Glutamatergic neuron (in vitro differentiated cells): ENCODE data around the gene KIAA1191. TPM values are rescaled to one million over a fixed set of nuclear protein-coding genes. Genes with fewer than 3 reads are reported as not detected.

Experiments used
- microRNA-seq: library from miRNA; unstranded; fragments of <30 nt; microRNA quantifications from one replicate; pipeline ENCODE4, GENCODE V29; 2020; ENCODE audit not compliant: unreplicated experiment
- total RNA-seq: library from RNA; stranded (reverse); fragmentation: NEBNext Ultra II Directional; extraction: Animal tissue kit (Norgen Biotek cat#: 25700); gene quantifications from one replicate; pipeline ENCODE4 v1.2.1, GENCODE V29; 2021; ENCODE audit not compliant: unreplicated experiment

The KIAA1191 gene
- total RNA-seq, 1 donor from 2014 or later = 203 TPM

Small RNA genes lying within 50 kb of the gene (microRNA-seq; reads per million reads assigned to microRNA genes)
- 4.3 reads per million, percentile 29 among the genes with 10 or more reads in this experiment for gene MIR1271

Other genes starting within 250 kb of the KIAA1191 start
- 35.2 TPM for gene SIMC1, start 123.3 kb downstream of the KIAA1191 start, total RNA-seq
- gene ARL10, start 3.7 kb upstream of the KIAA1191 start, total RNA-seq = 34.7 TPM
- gene NOP16, start 26.8 kb upstream of the KIAA1191 start, total RNA-seq = 18.6 TPM
- gene HIGD2A, start 27.0 kb upstream of the KIAA1191 start, total RNA-seq = 103 TPM
- gene CLTB, start 54.8 kb upstream of the KIAA1191 start, total RNA-seq = 83.8 TPM
- gene FAF2, start 86.6 kb upstream of the KIAA1191 start, total RNA-seq = 52.9 TPM
- gene RNF44, start 175.6 kb upstream of the KIAA1191 start, total RNA-seq = 322 TPM
- gene CDHR2, start 187.6 kb upstream of the KIAA1191 start, total RNA-seq = 0.29 TPM
- 72.3 TPM for gene GPRIN1, start 248.4 kb upstream of the KIAA1191 start, total RNA-seq